GM21360 (cell line): ENCODE data around the gene ARAP1.

Experiments
- ATAC-seq: cut with Tn5 transposase; IDR thresholded peaks from one replicate; pipeline ENCODE4 v1.9.1; 2021; ENCODE audit warnings: mild to moderate bottlenecking, moderate library complexity; ENCODE audit not compliant: unreplicated experiment

The ARAP1 gene

DNA sequence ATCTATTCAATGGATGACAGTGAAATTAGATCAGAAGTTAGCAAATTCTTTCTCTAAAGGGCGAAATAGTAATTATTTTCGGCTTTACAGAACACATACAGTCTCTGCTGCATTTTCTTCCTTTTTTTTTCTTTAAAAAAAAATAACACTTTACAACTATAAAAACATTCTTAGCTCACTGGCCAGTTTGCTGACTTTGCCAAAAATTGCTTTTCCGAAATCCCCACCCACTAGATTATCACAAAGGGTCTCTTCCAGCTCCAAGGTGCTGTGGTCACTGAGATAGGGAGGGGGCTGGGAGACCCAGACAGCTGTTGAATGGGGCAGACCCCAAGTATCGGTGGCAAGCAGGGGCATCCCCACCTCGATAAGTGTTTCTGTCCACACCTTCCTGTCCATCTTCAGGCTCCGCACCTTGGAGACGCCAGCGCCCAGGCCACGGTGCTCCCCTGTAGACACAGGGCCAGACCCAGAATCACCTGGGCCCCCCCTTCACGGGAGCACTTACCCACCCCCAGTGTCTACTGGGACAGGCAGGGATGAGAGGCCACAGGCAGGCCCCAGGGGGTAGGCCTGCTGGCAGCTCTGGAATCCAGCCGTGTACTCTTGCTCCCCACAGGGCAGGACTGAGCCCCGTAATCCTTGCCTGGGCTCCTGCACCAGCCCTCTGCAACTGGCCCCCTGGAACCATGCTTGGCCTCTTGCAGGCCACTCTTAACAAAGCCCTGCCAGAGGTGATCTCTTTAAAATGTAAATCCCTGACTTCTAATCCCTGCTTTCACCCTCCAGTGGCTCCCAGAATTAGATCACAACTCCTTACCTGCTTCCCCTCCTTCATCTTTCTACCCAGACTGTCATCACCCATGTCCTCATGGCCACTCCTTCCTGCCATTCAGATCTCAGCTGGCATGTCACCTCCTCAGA lies 46.5 kb downstream of the ARAP1 start:
- no peak for ATAC-seq

- no peak for ATAC-seq
Measured at GRCh38 chr11:72704783-72705265, 47.4 kb downstream of the ARAP1 start.

DNA sequence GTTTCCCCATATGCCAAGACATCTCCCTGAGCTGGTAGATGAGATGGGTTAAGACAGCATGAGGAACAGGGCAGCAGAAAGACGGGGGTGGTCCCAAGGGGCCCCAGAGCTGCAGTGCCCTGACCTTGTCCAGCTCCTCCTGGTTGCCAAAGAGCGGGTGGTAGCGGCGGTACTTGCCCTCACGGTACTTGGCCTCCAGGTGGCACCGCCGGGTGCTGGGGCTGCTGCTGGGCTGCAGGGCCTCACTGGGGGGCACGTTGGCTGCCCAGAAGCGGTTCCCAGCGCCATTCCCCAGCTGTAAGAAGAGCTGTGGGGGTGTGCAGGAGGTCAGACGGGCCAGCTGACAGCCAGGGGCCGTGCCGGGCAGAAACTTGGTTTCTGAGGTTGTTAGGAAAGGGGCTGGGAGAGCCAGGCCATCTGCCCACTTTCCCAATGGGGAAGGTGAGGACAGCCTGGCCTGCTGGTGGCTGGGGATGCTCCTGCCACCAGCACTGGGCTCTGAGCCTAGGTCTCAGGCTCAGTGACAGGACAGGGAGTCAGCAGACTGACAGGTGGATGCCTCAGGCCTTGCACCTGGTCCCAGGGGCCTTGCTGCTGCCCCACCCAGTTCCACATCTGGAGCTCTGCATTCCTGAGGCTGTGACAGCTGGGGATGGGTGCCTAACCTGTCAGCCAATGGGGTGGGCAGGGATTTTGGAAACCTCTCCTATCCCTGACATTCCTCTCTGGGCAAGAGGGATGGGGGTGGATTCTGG lies 48.0 kb downstream of the ARAP1 start:
- no peak for ATAC-seq

DNA sequence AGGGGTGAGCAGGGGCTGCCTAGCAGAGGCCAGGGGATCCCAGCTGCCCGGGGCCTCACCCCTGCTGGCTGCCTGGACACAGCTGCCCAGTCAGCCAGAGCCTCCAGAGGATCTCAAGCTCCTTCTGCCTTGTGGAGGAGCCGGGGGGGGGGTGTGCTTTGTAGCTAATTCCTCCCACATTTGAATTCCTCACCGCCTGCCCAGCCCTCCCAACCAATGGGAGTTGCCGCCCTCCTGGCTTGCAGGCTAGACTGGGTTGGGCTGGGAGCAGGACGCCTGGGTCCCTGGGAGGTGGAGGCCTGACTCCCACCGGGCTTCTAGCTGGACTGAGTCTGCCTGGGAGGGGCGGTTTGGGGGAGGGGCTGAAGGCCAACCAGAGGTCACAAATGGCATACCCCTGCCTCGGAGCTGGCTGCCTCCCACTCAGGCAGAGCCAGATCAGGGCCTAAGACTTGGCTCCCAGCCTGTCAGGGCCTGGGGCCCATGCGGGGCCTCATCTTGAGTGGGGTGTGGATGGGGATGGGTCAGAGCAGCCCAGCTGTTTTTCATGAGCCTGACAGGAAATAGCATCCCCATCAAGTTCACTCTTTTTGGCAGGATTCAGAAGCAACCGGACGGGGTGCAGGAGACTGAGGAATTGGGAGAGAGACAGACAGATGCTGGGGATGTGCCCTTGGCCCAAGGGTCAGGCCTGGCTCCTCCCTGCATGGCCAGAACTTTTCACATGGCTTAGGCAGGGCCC lies 48.8 kb downstream of the ARAP1 start:
- ATAC-seq: no peak

GRCh38 chr11:72702577-72703241 lies 49.5 kb downstream of the ARAP1 start:
- ATAC-seq: no peak

DNA sequence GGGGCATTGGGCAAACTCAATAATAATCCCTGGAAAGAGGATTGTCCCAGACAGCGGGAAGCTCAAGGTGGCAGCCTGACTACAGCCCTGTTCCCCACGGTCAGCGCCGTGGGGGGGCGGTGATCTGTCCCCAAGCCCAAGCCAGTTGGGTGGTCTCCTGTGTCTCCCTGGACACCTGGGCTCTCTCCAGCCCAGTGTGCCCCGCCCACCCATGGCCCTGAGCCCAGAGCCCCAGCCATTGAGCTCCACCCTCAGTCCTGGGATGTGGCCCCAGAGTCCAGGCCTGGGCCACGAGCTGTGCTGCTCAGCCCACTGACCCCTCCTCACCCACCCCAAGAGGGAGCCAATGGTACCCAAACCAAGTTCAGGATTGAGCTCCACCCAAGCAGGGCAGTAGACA lies 50.1 kb downstream of the ARAP1 start:
- ATAC-seq: no peak

DNA sequence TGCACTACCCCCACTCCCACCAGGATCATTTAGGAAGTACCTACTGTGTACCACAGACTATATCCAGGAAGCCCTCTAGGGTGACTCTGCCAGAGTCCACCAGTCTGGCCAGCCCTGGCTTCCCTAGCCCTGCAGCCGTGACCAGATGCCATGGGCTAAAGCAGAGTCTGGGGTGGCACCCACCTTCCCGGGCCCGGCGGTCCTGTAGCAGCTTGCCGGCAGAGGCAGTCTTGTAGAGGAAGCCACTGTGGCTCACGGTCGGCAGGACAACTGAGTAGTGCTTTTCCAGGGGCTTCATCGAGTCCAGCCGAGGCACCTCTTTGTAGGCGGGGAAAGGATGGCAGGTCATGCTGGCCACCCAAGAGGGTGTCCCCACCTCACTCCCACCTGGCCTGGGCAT lies 50.7 kb downstream of the ARAP1 start:
- ATAC-seq: no peak

DNA sequence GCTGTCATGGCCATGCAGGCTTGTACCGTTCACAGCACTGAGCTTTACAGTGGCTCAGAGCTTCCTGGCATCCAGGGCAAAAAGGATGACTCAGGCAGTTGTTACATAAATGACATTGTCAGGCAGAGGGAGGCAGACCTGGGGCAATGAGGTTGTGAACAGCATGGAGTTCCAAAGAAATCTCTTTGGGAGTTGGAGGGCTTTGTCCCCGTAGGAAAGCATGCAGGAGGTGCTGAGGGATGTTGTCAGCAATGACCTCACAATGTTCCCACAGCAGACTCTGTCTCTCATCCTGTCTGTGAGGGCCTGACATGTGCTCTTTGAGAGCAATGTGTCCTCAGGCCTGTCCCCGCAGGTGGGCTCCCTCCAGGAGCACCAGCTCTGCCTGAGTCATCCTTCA lies 52.1 kb downstream of the ARAP1 start:
- no peak for ATAC-seq

DNA sequence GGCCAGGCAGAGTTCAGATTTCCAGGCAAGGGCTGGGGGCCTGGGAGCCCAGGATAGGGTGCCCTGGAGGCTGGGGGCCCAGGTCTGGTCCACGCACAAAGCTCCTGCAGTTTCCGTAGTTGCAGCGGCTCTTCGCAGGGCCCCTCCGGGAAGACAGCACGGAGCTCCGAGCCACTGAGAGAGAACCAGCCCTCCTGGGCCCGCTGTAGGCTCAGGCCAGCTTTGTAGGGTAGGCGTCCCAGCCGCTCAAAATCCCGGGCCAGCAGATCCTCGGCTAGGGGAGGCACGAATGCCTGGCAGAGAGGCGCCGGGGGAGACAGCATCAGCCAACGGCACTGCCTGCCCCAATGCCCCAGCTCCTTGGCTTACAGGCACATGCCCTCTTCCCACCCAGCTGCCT lies 54.4 kb downstream of the ARAP1 start:
- no peak for ATAC-seq

- no peak for ATAC-seq
Measured at GRCh38 chr11:72696866-72697700, 55.1 kb downstream of the ARAP1 start.

DNA sequence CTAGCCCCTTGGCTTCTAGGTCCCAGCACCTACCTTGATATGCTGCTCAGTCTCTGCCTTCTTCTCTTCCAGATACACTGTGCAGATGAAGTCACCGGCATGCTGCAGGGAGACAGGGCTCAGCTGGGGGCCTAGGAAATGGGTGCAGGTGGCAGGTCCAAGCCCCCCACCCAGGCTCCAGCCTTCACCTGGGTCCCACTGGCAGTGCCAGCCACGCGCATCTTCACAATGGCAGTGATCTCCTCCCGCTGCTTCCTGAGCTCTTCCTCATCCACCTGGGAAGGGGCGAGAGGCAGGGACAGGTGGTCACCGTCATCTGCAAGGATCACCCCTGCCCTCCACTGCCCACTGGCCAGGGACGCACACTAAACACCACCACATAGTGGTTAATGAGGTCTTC lies 56.9 kb downstream of the ARAP1 start:
- no peak for ATAC-seq

GRCh38 chr11:72693271-72693968 lies 58.8 kb downstream of the ARAP1 start:
- ATAC-seq: no peak

GRCh38 chr11:72692498-72693237 lies 59.5 kb downstream of the ARAP1 start:
- no peak for ATAC-seq

DNA sequence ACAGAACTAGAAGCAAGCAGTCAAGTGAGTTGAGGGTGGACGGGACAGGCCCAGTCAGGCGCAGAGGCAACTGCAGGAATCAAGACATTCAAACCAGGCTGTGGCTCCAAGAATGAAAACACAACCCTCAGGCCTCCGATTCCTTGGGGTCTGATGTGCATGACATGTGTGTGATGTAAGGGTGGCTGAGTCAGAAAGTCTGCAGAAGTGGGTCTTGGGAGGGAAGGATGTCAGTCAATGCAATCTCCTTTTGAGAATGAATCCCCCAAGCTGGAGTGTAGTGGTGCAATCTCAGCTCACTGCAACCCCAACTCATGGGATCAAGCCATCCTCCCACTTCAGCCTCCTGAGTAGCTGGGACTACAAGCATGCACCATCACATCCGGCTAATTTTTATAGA lies 62.0 kb downstream of the ARAP1 start:
- ATAC-seq: no peak

DNA sequence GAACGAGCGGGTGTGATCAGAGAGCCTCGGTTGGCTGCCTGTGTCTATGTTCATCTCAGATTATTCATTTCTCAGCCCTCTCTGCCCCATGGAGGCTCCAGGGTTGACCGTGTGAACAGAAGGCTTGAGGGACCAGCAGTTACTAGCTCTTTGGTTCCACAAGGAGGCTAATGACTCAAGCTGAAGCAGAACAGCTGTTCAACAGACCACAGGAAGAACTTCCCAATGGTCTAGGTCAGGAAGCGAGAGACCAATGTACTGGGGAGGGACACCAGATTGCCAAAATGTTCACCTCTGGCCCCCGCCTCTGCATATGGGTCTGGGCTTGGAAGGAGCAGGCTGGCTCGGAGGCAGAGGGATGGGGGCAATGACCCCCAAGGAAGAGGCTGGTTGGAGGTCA lies 63.3 kb downstream of the ARAP1 start:
- ATAC-seq: no peak

- ATAC-seq: no peak
Measured at GRCh38 chr11:72688486-72688885, 63.7 kb downstream of the ARAP1 start.

DNA sequence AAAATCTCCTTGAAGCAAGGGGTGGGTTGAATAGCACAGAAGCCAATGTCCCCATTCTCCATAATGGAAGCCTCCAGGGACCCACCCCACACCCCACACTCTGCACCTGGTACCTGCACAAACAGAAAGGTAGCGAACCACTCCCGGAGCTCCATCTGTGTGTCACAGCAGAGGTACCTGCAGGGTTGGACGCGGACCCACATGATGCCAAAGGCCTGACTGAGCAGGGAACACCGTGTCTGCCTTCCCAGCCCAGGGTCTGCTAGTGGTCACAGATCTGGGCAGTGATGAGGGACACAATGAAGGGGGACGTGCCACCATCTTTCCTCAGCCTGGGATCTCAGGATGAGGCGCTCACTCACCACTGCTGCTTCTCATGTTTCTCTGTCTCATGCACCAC lies 64.9 kb downstream of the ARAP1 start:
- ATAC-seq: no peak

DNA sequence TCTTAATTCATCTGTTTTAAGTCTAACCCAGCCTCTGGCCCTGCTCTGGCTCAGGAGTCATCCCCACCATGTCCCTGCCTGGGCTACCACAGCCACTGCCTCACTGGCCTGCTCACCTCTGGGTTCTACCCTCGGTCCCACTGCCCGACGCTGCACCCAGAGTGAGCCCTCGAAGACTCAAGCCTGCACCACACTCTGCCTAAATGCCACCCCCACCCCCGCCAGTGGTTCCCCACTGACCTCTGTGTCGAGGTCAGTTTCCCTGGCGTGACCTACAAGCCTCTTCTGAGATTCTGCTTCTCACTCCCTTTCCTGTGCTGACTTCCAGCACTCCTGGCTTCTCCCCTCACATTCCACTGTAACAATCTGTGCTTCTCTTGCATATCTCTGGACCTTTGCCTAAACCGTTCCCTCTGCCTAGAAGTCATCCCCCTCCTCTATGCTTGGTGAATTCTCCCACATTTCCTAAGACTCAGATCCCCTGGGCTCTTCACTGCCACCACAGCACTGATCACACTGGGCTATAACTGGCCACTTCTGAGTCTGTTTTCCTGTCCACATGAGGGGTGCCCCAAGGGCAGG lies 65.5 kb downstream of the ARAP1 start:
- ATAC-seq: no peak
